Pulmonary artery endothelial cell (primary cell): Measurements from ENCODE around the gene RIN3. TPM values are rescaled to one million over a fixed set of nuclear protein-coding genes. Genes with fewer than 3 reads are reported as not detected.

ENCODE experiments used
- total RNA-seq: library from RNA; depleted of rRNA; stranded (reverse); fragments of >200 nt; gene quantifications from 2 replicates; pipeline ENCODE4 v1.2.3, GENCODE V29; 2014

Gene RIN3
- total RNA-seq, 1 donor from 2014 or later, result 2.7 TPM

Other genes starting within 250 kb of the RIN3 start
- gene SLC24A4, start 190.6 kb upstream of the RIN3 start, total RNA-seq, result not detected in 2 replicates
- 59.6 and 74.0 TPM in 2 replicates for gene LGMN, start 234.8 kb downstream of the RIN3 start, total RNA-seq